Uterus (tissue), 2 donors: Measurements from ENCODE around the gene NAV1.

Experiments used
- CTCF ChIP-seq, 4 experiments: fragments of 200-600 bp in 2 of 4; fragments of 450-650 bp in 2 of 4; sonication (generic) in 2 of 4; IDR thresholded peaks; one replicate each; pipeline ENCODE4 v1.5.1; 2016 to 2019; ENCODE audit warnings: antibody characterized with exemption in 4 of 4, mild to moderate bottlenecking in 2 of 4, moderate library complexity in 1 of 4
- POLR2A ChIP-seq, 2 donors: fragments of 450-650 bp; IDR thresholded peaks; one replicate each; pipeline ENCODE4 v1.6.1; 2016; ENCODE audit warnings: antibody characterized with exemption in 2 of 2, mild to moderate bottlenecking in 1 of 2, moderate library complexity in 1 of 2

- TF ChIP-seq CTCF (IDR thresholded peaks at IDR 0.05) (no peak), POLR2A (IDR thresholded peaks at IDR 0.05) (no peak)
Measured at GRCh38 chr1:201543871-201544642, 5.1 kb downstream of the NAV1 start.
